ENCODE measurements around the gene VSTM5.

DNA sequence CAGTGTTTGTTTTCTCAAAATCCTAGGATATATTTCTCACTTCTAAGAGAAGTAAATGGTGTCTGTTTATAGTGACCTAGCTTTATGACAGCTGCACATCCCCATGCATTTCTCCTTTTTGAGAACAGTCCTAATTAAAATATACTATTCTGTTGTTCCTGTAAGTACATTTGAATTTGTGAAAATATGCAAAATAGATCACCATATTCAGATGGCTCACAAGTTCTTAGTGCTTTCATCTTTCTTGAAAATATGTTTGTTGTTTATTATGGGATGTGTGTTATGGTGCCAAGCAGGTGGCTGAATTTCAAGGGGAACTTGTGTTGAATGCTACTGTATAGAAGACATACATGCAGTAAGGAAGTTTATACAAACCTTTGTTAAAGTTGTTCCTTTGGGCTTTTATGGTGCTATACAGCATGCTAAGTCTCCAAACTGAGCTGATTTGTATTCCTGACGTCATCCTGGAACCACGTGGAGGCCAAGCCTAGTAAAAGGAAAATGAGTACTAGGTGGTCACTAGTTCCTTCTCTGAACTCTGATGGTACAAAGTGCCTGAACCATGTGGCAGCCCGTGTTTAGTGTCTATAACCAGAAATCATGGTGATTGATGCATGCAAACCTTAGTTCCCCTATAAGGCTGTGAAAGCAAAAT, 7.8 kb upstream of the VSTM5 start:
- TF ChIP-seq EZH2 (IDR thresholded peaks at IDR 0.05; ENCODE audit: borderline replicate concordance, low read depth, low read length, severe bottlenecking) (no peak), FOS (IDR thresholded peaks at IDR 0.05; ENCODE audit: borderline replicate concordance, insufficient read depth, low read length) (no peak), POLR2AphosphoS5 (IDR thresholded peaks at IDR 0.05; ENCODE audit: insufficient read depth, low read depth, low read length) (no peak), POLR2A (IDR thresholded peaks at IDR 0.05; ENCODE audit: low read depth, low read length) (no peak)
- TF ChIP-seq, protein P1, sequence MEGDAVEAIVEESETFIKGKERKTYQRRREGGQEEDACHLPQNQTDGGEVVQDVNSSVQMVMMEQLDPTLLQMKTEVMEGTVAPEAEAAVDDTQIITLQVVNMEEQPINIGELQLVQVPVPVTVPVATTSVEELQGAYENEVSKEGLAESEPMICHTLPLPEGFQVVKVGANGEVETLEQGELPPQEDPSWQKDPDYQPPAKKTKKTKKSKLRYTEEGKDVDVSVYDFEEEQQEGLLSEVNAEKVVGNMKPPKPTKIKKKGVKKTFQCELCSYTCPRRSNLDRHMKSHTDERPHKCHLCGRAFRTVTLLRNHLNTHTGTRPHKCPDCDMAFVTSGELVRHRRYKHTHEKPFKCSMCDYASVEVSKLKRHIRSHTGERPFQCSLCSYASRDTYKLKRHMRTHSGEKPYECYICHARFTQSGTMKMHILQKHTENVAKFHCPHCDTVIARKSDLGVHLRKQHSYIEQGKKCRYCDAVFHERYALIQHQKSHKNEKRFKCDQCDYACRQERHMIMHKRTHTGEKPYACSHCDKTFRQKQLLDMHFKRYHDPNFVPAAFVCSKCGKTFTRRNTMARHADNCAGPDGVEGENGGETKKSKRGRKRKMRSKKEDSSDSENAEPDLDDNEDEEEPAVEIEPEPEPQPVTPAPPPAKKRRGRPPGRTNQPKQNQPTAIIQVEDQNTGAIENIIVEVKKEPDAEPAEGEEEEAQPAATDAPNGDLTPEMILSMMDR (IDR thresholded peaks at IDR 0.05; ENCODE audit: extremely low read depth in 1 of 2, insufficient read depth in 1 of 2, low read depth in 1 of 2, low read length in 2 of 2), result no peak

Measured in endothelial cell of umbilical vein (primary cell).